ENCODE measurements around the gene POMT1. TPM values are rescaled to one million over a fixed set of nuclear protein-coding genes. Genes with fewer than 3 reads are reported as not detected.
"Not testable (repeated sequence)": the region's sequence is repeated elsewhere in the genome, so short reads cannot be mapped to it uniquely, and the experiment has no call there.

Gene POMT1
- total and polyA plus RNA-seq, 3 donors from 2014 or later, result 99.7 to 118 (median 117) TPM

DNA sequence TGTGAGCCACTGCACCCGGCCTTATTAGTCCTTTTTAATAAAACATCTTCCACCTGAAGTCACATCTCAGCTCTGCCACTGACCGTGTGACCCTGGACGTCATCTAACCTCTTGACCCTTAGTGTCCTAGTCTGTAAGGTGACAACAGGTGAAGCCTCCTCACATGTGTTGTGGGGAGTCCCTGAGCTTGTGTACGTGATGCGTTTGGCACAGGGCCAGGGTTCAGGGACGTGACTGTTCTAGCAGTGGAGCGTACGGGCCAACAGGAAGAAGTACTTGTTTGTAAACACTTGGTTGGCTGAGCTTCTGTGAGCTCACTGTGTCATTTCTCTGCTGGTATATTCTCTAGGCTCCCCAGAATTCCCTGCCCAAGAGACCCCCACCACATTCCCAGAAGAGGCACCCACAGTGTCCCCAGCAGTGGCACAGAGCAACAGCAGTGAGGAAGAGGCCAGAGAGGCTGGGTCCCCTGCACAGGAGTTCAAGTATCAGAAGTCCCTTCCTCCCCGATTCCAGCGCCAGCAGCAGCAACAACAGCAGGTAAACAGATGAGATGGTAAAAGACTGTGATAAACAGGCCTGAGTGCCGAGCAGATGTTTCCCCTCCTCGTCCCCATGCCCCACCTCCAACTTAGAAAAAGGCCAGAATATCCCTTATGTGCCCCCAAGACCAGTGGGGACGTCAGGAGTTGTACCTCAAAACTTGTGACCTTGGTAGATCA, 35.3 kb upstream of the POMT1 start:
- no peaks in the 10 kb centered on the region for H3K4me1 ChIP-seq
- WGBS, 2 donors, result 71 to 78% methylated on average over 8 to 13 of the region's 13 CpGs
- peak; percentile 38 for DNase-seq
- H3K27ac ChIP-seq, result no peak overlapping the region
- no peaks in the 10 kb centered on the region for H3K36me3 ChIP-seq (ENCODE audit: low read depth, missing control alignments)
- H3K4me3 ChIP-seq, result no peak overlapping the region
- TF ChIP-seq, protein P1, sequence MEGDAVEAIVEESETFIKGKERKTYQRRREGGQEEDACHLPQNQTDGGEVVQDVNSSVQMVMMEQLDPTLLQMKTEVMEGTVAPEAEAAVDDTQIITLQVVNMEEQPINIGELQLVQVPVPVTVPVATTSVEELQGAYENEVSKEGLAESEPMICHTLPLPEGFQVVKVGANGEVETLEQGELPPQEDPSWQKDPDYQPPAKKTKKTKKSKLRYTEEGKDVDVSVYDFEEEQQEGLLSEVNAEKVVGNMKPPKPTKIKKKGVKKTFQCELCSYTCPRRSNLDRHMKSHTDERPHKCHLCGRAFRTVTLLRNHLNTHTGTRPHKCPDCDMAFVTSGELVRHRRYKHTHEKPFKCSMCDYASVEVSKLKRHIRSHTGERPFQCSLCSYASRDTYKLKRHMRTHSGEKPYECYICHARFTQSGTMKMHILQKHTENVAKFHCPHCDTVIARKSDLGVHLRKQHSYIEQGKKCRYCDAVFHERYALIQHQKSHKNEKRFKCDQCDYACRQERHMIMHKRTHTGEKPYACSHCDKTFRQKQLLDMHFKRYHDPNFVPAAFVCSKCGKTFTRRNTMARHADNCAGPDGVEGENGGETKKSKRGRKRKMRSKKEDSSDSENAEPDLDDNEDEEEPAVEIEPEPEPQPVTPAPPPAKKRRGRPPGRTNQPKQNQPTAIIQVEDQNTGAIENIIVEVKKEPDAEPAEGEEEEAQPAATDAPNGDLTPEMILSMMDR (IDR thresholded peaks at IDR 0.05), result no peak
- no peak for TF ChIP-seq POLR2A (IDR thresholded peaks at IDR 0.05)
- no peaks in the 10 kb centered on the region for H3K9me3 ChIP-seq
- no peaks in the 10 kb centered on the region for H3K27me3 ChIP-seq
- intact Hi-C loops (cut with DNase I; ENCODE audit: low total_unique reads), result no loop called here

DNA sequence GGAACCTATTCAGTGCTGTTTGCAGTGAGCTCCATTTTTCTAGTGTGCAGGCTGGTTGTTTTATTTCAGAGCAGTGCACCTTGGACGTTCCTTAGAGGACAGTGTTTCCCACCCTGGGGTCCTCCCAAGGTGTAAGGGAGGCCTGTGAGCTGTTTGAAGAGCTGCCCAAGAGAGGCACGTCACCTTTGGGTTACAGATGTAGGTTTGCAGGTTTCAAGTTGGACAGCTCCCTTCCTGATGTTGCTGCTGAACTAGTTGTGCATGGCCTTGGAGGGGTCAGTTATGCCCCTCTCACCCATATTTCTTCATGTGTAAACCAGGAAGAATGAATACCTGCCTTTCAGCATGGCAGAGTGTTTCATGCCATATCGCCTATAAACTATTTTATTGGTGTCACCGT, 34.7 kb upstream of the POMT1 start:
- intact Hi-C loops (cut with DNase I; ENCODE audit: low total_unique reads), result no loop called here
- no peak overlapping the region for H3K4me3 ChIP-seq

DNA sequence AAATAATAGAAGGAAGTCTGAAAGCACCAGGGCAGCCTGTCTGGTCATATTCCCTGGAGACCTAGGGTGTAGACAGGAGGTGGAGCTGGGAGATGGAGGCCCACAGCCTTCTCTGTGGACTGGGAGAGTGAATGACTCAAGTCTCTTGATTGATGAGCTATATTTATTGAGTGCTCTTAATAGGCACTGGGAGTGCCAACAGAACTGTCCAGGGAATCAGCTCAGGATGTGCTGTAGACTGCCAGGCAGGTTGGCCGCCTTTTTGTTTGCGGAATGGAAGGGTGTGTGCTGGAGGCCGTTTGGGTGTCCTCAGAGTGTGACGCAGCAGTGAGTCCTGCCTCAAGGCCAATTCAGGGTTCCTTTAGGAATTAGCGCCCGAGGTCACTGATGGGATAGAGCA, 33.4 kb upstream of the POMT1 start:
- DNase-seq, result no peak
- Histone ChIP-seq H3K36me3 (ENCODE audit: low read depth, missing control alignments) (no peaks in the 10 kb centered on the region), H3K27ac (no peak overlapping the region), H3K9me3 (no peaks in the 10 kb centered on the region), H3K4me1 (no peaks in the 10 kb centered on the region), H3K27me3 (no peaks in the 10 kb centered on the region), H3K4me3 (no peak overlapping the region)
- intact Hi-C loops (cut with DNase I; ENCODE audit: low total_unique reads), result no loop called here
- 77 to 83% methylated on average over 6 of the region's 6 CpGs for WGBS, 2 donors
- TF ChIP-seq, protein P1 (IDR thresholded peaks at IDR 0.05), result no peak
- no peak for TF ChIP-seq POLR2A (IDR thresholded peaks at IDR 0.05)

More for the DNA sequence above, 34.7 kb upstream of the POMT1 start:
- WGBS, 2 donors, result 88 to 93% methylated on average over 4 of the region's 4 CpGs
- no peak for DNase-seq
- H3K4me1 ChIP-seq, result no peaks in the 10 kb centered on the region
- no peak overlapping the region for H3K27ac ChIP-seq
- H3K27me3 ChIP-seq, result no peaks in the 10 kb centered on the region
- TF ChIP-seq, protein P1 (IDR thresholded peaks at IDR 0.05), result no peak
- no peak for TF ChIP-seq POLR2A (IDR thresholded peaks at IDR 0.05)
- H3K9me3 ChIP-seq, result no peaks in the 10 kb centered on the region
- H3K36me3 ChIP-seq (ENCODE audit: low read depth, missing control alignments), result no peaks in the 10 kb centered on the region

DNA sequence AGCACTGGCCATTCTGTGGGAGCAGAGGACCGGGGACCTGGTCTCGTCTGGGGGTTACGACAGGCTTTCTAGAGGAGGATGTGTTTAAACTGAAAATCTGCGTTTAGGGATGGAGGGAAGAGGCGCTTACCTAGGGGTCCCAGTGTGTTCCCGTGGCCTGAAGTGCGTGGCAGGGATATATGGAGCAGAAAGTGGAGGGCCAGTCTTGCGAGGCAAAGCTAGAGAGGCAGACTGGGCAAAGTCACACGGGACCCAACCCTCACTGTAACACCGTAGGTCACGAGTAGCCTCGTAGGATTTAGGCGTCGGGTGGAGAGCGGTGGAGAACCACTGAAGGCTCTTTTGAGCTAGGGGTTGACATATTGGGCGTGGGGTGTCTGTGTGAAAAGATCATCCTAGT, 32.8 kb upstream of the POMT1 start:
- Histone ChIP-seq H3K36me3 (ENCODE audit: low read depth, missing control alignments) (no peaks in the 10 kb centered on the region), H3K27ac (no peak overlapping the region), H3K9me3 (no peaks in the 10 kb centered on the region), H3K4me1 (no peaks in the 10 kb centered on the region), H3K4me3 (no peak overlapping the region), H3K27me3 (no peaks in the 10 kb centered on the region)
- no peak for DNase-seq
- 92 to 93% methylated on average over 16 of the region's 16 CpGs for WGBS, 2 donors
- intact Hi-C loops (cut with DNase I; ENCODE audit: low total_unique reads), result no loop called here
- TF ChIP-seq, protein P1 (IDR thresholded peaks at IDR 0.05), result no peak
- no peak for TF ChIP-seq POLR2A (IDR thresholded peaks at IDR 0.05)

DNA sequence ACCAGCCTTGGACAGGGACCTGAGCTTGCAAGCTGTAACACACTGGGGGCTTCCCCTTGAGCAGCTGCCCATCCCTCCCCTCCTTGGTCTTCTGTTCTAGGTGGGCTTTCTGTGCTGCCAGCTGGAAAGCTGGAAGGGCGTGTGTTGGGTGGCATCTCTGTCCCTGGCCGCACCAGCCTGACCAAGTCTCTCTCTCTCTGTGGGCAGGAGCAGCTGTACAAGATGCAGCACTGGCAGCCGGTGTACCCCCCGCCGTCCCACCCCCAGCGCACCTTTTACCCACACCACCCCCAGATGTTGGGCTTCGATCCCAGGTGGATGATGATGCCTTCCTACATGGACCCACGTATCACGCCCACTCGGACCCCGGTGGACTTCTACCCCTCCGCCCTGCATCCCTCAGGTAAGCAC, 32.1 kb upstream of the POMT1 start:
- no peak for DNase-seq
- H3K4me3 ChIP-seq, result no peak overlapping the region
- no peaks in the 10 kb centered on the region for H3K36me3 ChIP-seq (ENCODE audit: low read depth, missing control alignments)
- TF ChIP-seq, protein P1 (IDR thresholded peaks at IDR 0.05), result no peak
- TF ChIP-seq POLR2A (IDR thresholded peaks at IDR 0.05), result no peak
- no peaks in the 10 kb centered on the region for H3K9me3 ChIP-seq
- H3K27ac ChIP-seq, result no peak overlapping the region
- 97 to 99% methylated on average over 12 of the region's 12 CpGs for WGBS, 2 donors
- H3K27me3 ChIP-seq, result no peaks in the 10 kb centered on the region
- H3K4me1 ChIP-seq, result no peaks in the 10 kb centered on the region
- intact Hi-C loops (cut with DNase I; ENCODE audit: low total_unique reads), result no loop called here

DNA sequence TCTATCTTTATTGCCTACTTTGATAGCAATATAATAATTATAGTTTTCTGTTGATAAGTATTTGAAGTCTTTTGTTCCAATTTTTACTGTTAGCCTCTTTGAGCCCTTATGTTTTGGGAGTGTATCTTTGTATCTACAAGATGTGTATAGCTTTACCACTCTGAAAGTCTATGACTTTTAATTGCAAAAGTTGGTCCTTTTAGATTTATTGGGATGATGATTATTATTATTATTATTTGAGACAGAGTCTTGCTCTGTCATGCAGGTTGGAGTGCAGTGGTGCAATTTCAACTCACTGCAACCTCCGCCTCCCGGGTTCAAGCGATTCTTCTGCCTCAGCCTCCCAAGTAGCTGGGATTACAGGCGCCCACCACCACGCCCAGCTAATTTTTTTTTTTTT, 30.6 kb upstream of the POMT1 start:
- H3K4me1 ChIP-seq; intact Hi-C loops (cut with DNase I; ENCODE audit: low total_unique reads); H3K9me3 ChIP-seq; H3K27me3 ChIP-seq; H3K27ac ChIP-seq; H3K4me3 ChIP-seq; DNase-seq; H3K36me3 ChIP-seq (ENCODE audit: low read depth, missing control alignments): not testable (repeated sequence)
- 95 to 99% methylated on average over 5 of the region's 5 CpGs for WGBS, 2 donors

Measured in testis (tissue), 3 donors.